Superior temporal gyrus (tissue), 1 donor: ENCODE data around the gene CERS4.
"Not testable (repeated sequence)": the region's sequence is repeated elsewhere in the genome, so short reads cannot be mapped to it uniquely, and the experiment has no call there.

ENCODE experiments used
- DNase-seq: peaks from one replicate; pipeline ENCODE4 v3.0.0-alpha.2; 2016; ENCODE audit errors: extremely low spot score

The CERS4 gene

GRCh38 chr19:8243146-8243545 is 34.0 kb downstream of the CERS4 start:
- DNase-seq = no peak

DNA sequence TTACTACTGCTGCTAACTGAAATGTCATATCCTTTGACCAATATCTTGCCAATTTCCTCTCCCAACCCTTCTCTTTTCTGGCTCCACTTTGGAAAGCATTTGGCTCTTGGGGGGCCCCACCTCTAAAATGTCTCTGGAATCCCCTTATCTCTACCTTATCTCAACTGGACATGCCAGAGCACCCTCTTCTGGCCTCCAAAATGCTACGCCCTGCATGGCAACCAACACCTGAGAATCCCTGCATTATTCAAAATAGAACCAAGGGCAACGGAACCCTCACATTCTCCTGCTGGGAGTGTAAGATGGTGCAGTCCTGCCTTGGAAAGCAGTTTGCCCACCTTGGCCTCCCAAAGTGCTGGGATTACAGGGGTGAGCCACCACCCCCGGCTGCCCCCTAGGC is 35.3 kb downstream of the CERS4 start:
- DNase-seq = no peak

DNA sequence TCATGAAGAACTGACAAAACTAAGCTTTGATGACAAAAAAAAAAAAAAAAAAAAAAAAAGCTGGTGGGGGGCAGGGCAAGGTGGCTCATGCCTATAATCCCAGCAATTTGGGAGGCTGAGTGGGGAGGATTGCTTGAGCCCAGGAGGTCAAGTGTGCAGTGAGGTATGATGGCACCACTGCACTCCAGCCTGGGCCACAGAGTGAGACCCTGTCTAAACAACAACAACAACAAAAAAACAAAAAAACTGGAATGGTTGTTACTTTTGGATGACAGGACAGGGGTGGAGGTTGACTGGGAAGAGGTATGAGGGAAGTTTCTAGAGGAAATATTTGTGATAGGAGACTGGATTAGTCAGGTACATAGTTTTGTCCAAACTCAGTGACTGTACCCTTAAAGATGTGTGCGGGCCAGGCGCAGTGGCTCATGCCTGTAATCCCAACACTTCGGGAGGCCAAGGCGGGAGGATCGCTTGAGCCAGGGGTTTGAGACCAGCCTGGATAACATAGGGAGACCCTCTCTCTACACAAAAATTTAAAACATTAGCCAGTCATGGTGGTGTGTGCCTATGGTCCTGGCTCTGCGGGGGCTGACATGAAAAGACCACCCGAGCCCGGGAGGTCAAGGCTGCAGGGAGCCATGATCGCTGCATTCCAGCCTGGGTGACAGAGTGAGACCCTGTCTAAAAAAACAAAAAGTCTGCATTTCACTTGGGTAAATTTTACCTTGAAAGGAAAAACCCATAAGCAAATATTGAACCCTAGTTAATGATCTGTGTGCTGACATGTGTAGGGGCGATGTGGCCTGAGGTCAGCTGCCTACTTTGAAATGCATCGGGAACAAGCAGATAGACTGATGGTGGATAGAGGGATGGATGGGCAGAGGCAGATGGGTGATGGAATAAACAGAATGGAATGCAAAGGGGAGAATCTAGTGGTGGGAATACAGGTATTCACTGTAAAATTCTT is 37.0 kb downstream of the CERS4 start:
- no peak for DNase-seq

DNA sequence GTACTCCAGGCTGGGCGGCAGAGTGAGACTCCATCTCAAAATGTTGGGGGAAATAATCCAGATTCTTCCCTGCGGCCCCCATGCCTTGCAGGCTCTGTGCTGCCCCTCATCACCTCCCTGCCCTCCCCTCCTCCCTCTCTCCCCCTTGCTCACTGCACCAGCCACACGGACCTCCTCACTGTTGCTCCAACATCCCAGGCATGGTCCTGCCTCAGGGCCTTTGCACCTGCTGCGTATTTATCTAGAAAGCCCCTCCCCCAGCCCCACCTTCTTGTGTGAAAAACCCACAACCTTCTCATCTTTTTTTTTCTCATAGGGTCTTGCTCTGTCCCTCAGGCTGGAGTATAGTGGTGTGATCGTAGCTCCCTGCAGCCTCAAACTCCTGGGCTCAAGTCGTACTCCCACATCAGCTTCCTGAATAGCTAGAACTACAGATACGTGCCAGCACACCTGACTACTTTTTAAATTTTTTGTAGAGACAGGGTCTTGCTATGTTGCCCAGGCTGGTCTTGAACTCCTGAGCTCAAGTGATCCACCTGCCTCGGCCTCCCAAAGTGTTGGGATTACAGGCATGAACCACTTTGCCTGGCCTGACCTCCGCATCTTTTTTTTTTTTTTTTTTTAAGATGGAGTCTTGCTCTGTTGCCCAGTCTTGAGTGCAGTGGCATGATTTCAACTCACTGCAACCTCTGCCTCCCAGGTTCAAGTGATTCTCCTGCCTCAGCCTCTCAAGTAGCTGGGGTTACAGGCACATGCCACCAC is 38.1 kb downstream of the CERS4 start:
- not testable (repeated sequence) for DNase-seq

GRCh38 chr19:8248348-8249328 is 39.5 kb downstream of the CERS4 start:
- DNase-seq = no peak

DNA sequence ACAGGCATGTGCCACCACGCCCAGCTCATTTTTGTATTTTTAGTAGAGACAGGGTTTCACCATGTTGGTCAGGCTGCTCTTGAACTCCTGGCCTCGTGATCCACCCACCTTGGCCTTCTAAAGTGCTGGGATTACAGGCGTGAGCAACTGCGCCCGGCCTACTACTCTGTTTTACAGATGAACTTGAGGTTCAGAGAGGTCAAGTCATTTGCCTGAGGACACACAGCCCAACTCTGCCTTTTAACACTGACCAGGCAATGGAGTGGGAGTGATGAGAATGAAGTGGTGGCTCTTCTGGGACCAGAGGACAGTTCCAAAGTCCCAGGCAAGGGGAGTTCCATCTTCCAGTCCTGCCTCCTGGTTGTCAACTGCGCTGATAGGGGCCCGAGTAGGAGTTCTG is 41.4 kb downstream of the CERS4 start:
- DNase-seq = no peak

DNA sequence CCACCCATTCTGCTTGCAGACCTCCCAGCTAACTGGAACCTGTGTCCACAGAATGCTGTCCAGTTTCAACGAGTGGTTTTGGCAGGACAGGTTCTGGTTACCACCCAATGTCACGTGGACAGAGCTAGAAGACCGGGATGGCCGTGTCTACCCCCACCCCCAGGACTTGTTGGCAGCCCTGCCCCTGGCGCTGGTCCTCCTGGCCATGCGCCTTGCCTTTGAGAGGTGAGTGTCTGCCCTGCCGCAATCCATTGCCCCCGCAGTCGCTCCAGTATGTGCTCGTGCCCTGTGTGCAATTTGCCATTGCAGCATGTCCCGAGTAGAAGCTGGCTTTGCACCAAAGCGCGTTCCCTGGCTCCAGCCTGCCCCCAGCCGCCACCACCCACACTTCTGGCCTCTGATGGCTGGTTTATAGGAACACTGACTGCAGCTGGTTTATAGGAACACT is 41.9 kb downstream of the CERS4 start:
- DNase-seq = peak; percentile 78

GRCh38 chr19:8252922-8253589 is 43.9 kb downstream of the CERS4 start:
- DNase-seq = peak; percentile 92

GRCh38 chr19:8253678-8254077 is 44.5 kb downstream of the CERS4 start:
- DNase-seq = no peak

- DNase-seq = no peak
Measured at GRCh38 chr19:8254286-8255001, 45.3 kb downstream of the CERS4 start.

DNA sequence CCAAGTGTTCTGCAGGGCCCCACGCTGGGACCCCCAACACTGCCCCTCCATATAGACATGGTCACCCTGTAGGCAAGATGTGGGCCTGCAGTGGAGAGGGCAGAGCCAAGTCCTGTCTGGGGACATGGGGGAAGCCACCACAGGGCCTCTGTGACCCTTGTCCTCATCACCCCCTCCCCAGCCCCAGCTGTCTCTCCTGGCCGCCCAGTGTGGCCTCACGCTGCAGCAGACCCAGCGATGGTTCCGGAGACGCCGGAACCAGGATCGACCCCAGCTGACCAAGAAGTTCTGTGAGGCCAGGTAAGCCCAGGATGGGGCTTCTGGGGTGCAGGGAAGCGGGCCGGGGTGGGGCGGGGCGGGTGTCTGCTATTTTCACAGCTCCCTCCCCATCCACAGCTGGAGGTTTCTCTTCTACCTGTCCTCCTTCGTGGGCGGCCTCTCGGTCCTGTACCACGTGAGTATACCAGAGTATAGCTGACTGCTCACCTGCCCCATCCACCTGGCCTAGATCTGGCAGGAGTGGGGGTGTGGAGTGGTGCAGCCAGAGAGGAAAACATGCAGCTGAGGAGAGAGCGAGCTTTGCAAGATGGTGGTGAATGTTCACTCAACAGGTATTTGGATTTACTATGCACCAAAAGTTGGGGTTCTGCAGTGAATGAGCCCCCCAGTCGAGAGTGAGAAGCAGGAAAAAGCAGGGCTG is 46.4 kb downstream of the CERS4 start:
- DNase-seq = no peak

GRCh38 chr19:8256276-8257051 is 47.3 kb downstream of the CERS4 start:
- no peak for DNase-seq

DNA sequence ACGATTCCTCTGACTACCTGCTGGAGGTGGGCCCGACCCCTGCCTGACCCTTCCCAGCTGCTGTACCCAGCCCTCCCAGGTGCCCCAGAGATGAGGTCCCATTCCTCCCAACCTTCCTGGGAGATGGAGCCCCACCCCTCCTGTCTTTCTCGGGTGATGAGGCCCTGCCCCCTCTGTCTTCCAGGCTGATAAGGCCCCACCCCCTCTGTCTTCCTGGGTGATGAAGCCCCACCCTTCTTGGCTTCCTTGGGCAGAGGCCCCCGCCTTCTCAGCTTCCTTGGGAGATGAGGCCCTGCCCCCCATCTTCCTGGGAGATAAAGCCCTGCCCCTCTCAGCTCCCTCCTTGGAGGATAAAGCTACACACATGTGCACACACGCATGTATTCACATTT is 47.9 kb downstream of the CERS4 start:
- DNase-seq = no peak

DNA sequence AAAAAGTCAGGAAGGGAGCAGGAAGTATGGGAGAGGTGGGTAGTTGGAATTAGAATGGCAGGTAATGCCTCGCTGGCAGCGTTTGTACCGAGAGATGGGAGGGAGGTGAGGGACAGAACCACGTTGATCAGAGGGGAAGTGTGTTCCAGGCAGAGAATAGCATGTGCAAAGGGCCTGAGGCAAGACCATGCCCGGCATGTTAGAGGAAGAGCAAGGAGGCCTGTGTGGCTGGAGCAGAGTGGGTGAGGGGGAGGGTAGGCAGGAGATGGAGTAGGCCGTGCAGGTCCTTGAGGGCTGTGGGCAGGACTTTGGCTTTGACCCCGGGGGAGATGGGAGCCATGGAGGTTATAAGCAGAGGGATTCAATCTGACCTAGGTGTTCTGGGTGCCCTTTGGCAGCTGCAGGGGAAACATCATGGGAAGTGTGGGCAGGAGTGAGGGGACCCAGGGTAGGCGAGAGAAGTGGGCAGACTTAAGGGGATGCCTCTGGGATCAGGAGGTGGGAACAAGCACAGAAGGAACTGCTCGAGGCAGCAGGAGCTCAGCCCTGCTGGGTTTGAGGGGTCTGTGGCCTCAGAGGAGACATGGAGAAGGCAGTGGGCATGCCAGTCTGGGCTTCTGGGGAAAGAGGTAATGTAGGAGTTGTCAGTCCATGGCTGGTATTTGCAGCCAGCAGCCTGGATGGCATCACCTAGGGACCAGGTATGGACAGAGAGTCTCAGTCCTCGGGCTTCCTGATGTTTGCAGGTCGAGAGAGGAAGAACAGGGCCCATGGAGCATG is 50.2 kb downstream of the CERS4 start:
- DNase-seq = no peak

DNA sequence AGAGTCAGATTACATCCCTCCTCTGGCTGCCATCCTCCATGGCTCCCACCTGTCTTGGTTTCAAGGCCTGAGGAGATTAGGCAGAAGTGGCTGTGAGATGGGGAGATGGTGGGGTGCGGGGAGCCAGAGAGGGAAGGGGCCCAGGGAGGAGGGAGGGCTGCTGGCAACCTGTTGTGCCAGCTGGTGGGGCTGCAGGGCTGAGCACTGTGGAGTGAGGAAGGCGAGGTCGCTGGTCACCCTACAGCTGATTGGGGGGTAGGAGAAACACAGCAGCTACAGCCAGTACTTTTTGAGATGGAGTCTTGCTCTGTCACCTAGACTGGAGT is 50.7 kb downstream of the CERS4 start:
- DNase-seq = no peak

- DNase-seq = no peak
Measured at GRCh38 chr19:8261347-8261746, 52.2 kb downstream of the CERS4 start.

- no peak for DNase-seq
Measured at GRCh38 chr19:8261881-8262280, 52.7 kb downstream of the CERS4 start.

- no peak for DNase-seq
Measured at GRCh38 chr19:8262431-8262830, 53.3 kb downstream of the CERS4 start.
